Left lung (tissue), 10 donors: ENCODE results near the gene RANBP17. TPM values are rescaled to one million over a fixed set of nuclear protein-coding genes. Genes with fewer than 3 reads are reported as not detected.
A peak's percentile ranks its signal among the peaks of the same experiment; 100 is the strongest.

ENCODE experiments used
- ATAC-seq: fragments of 200-7000 bp; cut with Tn5 transposase; one replicate; pipeline ENCODE4 v1.9.1; 2020; ENCODE audit warnings: moderate library complexity
- DNase-seq, 4 donors: peaks; one replicate each; pipeline ENCODE4 v3.0.0-alpha.2; 2013 to 2020
- H3K27ac ChIP-seq, 2 donors: fragments of 200-600 bp; sonication (generic) in 1 of 2; one replicate each; pipeline versions ENCODE4 v1.5.0 to v1.8.0; 2020 to 2021
- H3K27me3 ChIP-seq, 2 donors: fragments of 200-600 bp; sonication (generic) in 1 of 2; one replicate each; pipeline versions ENCODE4 v1.5.0 to v1.8.0; 2020 to 2021
- H3K36me3 ChIP-seq, 2 donors: fragments of 200-600 bp; sonication (generic) in 1 of 2; one replicate each; pipeline versions ENCODE4 v1.5.0 to v1.8.0; 2020 to 2021
- H3K4me1 ChIP-seq, 2 donors: fragments of 200-600 bp; one replicate each; pipeline ENCODE4 v1.8.0; 2021
- H3K4me3 ChIP-seq, 2 donors: fragments of 200-600 bp; sonication (generic) in 1 of 2; one replicate each; pipeline versions ENCODE4 v1.5.0 to v1.8.0; 2020 to 2021; ENCODE audit warnings: mild to moderate bottlenecking in 1 of 2
- H3K9me3 ChIP-seq, 2 donors: fragments of 200-600 bp; sonication (generic) in 1 of 2; one replicate each; pipeline versions ENCODE4 v1.5.0 to v1.8.0; 2020 to 2021
- intact Hi-C, 2 donors: fragments of 100-400 bp; cut with DNase I; formaldehyde crosslinking; loops; one replicate each; pipeline versions ENCODE4 v1.11.2 to v1.14.2; 2022
- polyA plus RNA-seq, 6 donors: library from polyadenylated mRNA; unstranded; fragments of 120-200 nt; gene quantifications; one replicate each; pipeline ENCODE4 v1.2.1, GENCODE V29; 2013; ENCODE audit not compliant: insufficient read length in 6 of 6
- total RNA-seq, 2 donors: library from RNA; stranded (reverse); fragmentation: NEBNext Ultra II Directional; extraction: Animal tissue kit (Norgen Biotek cat#: 25700); gene quantifications; one replicate each; pipeline ENCODE4 v1.2.1, GENCODE V29; 2021
- TF ChIP-seq, protein P1 (sequence below), 2 donors: fragments of 200-600 bp; sonication (generic) in 1 of 2; IDR thresholded peaks; one replicate each; pipeline versions ENCODE4 v1.5.0 to v1.8.0; 2021; ENCODE audit warnings: antibody characterized with exemption in 2 of 2
- donor health status: DM: no; HTN: yes; CAD: no.
- donor health status: DM: no; HTN: no; CAD: no.

Gene RANBP17
- total and polyA plus RNA-seq, 8 donors, result 17.0 to 44.5 (median 33.7) TPM

DNA sequence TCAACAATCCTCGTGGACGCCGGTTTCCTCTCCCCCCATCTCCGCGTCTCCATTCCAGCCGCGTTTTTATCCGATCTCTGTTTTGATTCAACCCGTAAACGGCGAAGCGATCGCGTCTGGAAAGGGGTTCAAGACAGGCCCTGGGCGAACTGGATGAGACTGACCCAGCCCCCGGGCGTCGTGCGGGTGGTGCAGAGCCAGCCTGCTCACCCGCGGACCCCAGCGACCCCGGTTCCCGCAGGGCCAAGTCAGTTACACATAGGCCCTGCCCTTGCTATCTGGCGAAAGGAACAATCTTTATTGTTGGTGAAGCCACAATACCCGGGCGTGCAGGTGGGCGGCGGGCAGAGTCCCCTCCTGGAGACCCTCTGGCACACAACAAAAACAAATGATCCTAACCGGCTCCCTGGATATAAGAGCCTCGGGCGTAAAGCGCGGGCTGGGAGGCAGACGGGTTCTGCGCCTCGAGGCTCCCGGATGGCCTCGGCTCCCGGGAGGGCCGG is 449.1 kb downstream of the RANBP17 start:
- intact Hi-C loops, result no loop called here
- TF ChIP-seq, protein P1, sequence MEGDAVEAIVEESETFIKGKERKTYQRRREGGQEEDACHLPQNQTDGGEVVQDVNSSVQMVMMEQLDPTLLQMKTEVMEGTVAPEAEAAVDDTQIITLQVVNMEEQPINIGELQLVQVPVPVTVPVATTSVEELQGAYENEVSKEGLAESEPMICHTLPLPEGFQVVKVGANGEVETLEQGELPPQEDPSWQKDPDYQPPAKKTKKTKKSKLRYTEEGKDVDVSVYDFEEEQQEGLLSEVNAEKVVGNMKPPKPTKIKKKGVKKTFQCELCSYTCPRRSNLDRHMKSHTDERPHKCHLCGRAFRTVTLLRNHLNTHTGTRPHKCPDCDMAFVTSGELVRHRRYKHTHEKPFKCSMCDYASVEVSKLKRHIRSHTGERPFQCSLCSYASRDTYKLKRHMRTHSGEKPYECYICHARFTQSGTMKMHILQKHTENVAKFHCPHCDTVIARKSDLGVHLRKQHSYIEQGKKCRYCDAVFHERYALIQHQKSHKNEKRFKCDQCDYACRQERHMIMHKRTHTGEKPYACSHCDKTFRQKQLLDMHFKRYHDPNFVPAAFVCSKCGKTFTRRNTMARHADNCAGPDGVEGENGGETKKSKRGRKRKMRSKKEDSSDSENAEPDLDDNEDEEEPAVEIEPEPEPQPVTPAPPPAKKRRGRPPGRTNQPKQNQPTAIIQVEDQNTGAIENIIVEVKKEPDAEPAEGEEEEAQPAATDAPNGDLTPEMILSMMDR (IDR thresholded peaks at IDR 0.05), result no peak
- Histone ChIP-seq H3K27ac (no peak overlapping the region), H3K9me3 (no peaks in the 10 kb centered on the region), H3K36me3 (no peaks in the 10 kb centered on the region), H3K27me3 (peaks cover 97 to 100% of the 10 kb centered on the region in 2 donors), H3K4me3 (no peak overlapping the region), H3K4me1 (peaks cover 18 to 59% of the 10 kb centered on the region in 2 donors)
- DNase-seq (no peak), ATAC-seq (no peak)

DNA sequence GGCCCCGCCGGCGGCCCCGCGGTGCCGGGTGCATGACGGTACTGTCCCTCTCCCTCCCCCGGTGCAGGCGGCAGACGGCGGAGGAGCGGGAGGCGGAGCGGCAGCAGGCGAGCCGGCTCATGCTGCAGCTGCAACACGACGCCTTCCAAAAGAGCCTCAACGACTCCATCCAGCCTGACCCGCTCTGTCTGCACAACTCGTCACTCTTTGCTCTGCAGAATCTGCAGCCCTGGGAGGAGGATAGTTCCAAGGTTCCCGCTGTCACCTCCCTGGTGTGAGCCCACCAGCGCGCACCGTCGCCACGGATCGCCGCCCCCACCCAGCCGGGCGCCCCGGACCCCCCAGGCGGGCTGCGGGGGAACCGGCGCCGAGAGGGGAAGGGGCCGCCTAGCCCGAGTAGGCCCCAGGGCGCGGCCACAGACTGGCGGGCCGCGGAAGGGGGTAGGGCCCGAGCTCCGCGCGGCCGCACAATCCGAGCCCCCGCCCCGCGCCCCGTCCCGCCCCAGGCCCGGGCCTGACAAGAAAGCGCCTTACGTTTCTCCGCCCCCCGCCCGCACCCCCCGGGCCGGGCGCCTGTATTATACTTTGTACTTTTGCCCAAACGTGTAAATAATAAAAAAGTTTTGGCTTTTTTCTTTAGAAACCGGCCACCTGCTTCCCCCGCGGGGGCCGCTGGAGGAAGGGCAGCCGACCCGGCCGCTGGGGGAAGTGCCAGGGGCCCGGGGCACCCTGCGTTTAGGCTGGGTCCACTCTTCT is 449.7 kb downstream of the RANBP17 start:
- peaks cover 98 to 100% of the 10 kb centered on the region in 2 donors for H3K27me3 ChIP-seq
- TF ChIP-seq, protein P1 (IDR thresholded peaks at IDR 0.05), result no peak
- H3K36me3 ChIP-seq, result no peaks in the 10 kb centered on the region
- DNase-seq (peak in 1 of 4 donors; percentile 66), ATAC-seq (peak; percentile 39)
- peaks cover 18 to 64% of the 10 kb centered on the region in 2 donors for H3K4me1 ChIP-seq
- no peak overlapping the region for H3K27ac ChIP-seq
- H3K4me3 ChIP-seq, result peak overlapping the region in 1 of 2 donors; percentile 1
- intact Hi-C loops, result no loop called here
- H3K9me3 ChIP-seq, result no peaks in the 10 kb centered on the region

DNA sequence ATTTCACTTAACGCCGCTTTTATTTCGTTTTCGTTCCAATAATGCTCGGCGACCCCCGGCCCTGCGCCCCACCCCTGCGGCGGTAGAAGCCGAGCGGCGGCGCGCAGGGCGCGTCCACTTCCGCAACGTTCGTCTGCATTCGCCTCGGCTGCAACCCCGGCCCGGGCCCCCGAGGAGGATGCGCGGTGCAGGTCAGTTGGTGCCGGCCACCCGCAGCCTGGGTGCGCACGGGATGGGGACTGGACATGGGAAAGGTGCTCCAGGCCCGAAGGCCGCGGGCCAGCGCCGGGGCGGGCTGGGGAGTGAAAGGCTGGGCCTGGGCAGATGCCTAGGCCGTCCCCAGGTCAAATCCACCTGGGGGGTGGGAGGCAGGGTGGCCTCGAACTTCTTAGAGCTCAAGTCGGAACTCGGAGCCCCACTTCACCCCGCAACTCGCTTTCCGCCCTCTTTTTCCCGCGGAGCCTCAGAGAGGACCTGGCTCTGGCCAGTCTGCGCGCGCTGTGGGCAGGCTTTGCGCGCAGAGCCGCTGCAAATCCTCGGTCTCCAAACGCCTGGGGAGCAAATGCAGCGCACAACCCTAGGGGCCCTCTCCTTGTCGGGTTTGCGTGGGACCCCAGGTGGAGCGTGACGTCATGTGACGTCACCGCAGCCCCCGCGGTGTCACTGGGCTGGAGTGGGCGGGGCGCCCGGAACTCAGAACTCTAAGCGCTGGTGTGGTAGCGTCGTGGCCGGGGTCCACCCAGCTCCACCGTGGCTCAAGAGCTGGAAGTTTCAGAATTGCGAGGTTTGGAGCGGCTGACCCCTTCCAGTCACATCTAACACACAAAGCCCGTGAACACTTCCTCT is 450.5 kb downstream of the RANBP17 start:
- peak overlapping the region in 1 of 2 donors; percentile 1 for H3K4me3 ChIP-seq

DNA sequence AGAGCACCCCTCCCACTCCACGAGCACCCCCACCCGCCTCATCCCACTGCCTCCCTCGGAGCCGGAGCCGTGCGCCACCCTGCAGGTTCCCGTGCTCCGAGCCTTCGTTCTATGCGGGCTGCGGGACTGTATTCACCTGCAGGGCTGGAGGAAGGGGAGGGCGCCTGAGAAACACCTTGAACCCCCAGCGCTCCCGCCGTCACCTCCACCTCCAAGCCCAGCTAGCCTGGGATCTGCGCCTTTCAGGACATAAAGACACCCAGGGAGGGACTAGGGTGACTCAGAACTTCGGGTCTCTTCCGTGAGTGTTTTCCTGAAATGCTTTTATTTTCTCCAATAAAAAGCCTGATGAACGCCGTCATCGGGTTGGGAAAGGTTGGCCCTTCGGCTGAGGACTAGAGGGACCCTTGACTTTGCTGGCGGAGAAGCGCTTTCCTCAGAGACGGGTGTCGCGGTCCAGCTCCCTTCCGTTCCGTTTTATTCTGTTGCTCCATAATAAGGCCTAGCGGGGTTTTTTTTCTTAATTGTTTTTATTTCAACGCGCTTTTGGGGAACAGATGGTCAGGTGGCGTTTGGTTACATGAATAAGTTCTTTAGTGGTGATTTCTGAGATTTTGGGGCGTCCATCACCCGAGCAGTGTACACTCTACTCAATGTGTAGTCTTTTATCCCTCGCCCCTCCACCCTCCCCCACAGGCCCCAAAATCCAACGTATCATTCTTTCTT is 451.8 kb downstream of the RANBP17 start:
- H3K4me1 ChIP-seq, result peaks cover 18 to 59% of the 10 kb centered on the region in 2 donors
- peaks cover 98 to 100% of the 10 kb centered on the region in 2 donors for H3K27me3 ChIP-seq
- no peaks in the 10 kb centered on the region for H3K36me3 ChIP-seq
- no peaks in the 10 kb centered on the region for H3K9me3 ChIP-seq
- TF ChIP-seq, protein P1 (IDR thresholded peaks at IDR 0.05), result no peak
- no peak overlapping the region for H3K27ac ChIP-seq
- no peak for ATAC-seq
- intact Hi-C loops, result no loop called here
- no peak overlapping the region for H3K4me3 ChIP-seq
- DNase-seq, result no peak

More for the DNA sequence above, 450.5 kb downstream of the RANBP17 start:
- H3K4me1 ChIP-seq, result peaks cover 18 to 64% of the 10 kb centered on the region in 2 donors
- DNase-seq, result peak in 1 of 4 donors; percentile 81
- TF ChIP-seq, protein P1 (IDR thresholded peaks at IDR 0.05), result no peak
- peaks cover 98 to 100% of the 10 kb centered on the region in 2 donors for H3K27me3 ChIP-seq
- H3K9me3 ChIP-seq, result no peaks in the 10 kb centered on the region
- intact Hi-C loops, result no loop called here
- ATAC-seq, result no peak
- no peak overlapping the region for H3K27ac ChIP-seq
- no peaks in the 10 kb centered on the region for H3K36me3 ChIP-seq
